H1 (cell line): ENCODE measurements around the gene ITIH4. TPM values are rescaled to one million over a fixed set of nuclear protein-coding genes. Genes with fewer than 3 reads are reported as not detected.

Experiments
- CTCF ChIA-PET: fragments of 300-600 bp; sonication (Branson Sonifier 250); formaldehyde crosslinking; loops from one replicate; lab custom pipeline; 2021; ENCODE audit not compliant: partially characterized antibody; lab: Charles Lee
- POLR2A ChIA-PET: fragments of 300-600 bp; sonication (Branson Sonifier 250); formaldehyde crosslinking; loops from one replicate; lab custom pipeline; 2021; ENCODE audit warnings: inconsistent platforms; ENCODE audit not compliant: partially characterized antibody; lab: Charles Lee
- DNase-seq, 2 experiments: peaks; one replicate each; pipeline versions ENCODE4 v3.0.0 to v3.0.0-alpha.2; 2010 to 2022; ENCODE audit warnings: low spot score in 2 of 2, low read depth in 1 of 2, mixed read lengths in 1 of 2
- FAIRE-seq: peaks from 2 replicates; lab custom pipeline; 2011; peaks lifted over from hg19 to GRCh38; lab: Jason Lieb, UNC
- H2AFZ ChIP-seq: 2 replicates; pipeline ENCODE4 v1.8.1; 2012; ENCODE audit warnings: low read length, inconsistent platforms
- H2AK5ac ChIP-seq: 2 replicates; pipeline ENCODE4 v1.6.1; 2013; ENCODE audit warnings: low read depth, low read length
- H2BK120ac ChIP-seq: replicated peaks from 2 replicates; pipeline ENCODE3; 2013; ENCODE audit warnings: low read depth, low read length, inconsistent platforms
- H2BK12ac ChIP-seq: 2 replicates; pipeline ENCODE4 v1.6.1; 2013; ENCODE audit warnings: low read depth, low read length
- H2BK15ac ChIP-seq: 2 replicates; pipeline ENCODE4 v1.6.1; 2013; ENCODE audit warnings: low read length
- H2BK20ac ChIP-seq: 2 replicates; pipeline ENCODE4 v1.6.1; 2013; ENCODE audit warnings: low read length
- H2BK5ac ChIP-seq: 2 replicates; pipeline ENCODE4 v1.6.1; 2013; ENCODE audit warnings: low read depth, low read length
- H3K14ac ChIP-seq: 2 replicates; pipeline ENCODE4 v1.6.1; 2013; ENCODE audit warnings: inconsistent platforms; ENCODE audit not compliant: insufficient read length
- H3K18ac ChIP-seq: 2 replicates; pipeline ENCODE4 v1.6.1; 2013; ENCODE audit warnings: low read length; ENCODE audit errors: extremely low read depth
- H3K23ac ChIP-seq: 2 replicates; pipeline ENCODE4 v1.6.1; 2013; ENCODE audit warnings: inconsistent platforms; ENCODE audit not compliant: insufficient read length
- H3K23me2 ChIP-seq: 2 replicates; pipeline ENCODE4 v1.6.1; 2013; ENCODE audit warnings: low read depth, low read length
- H3K27ac ChIP-seq: 2 replicates; pipeline ENCODE4 v1.6.1; 2011; ENCODE audit warnings: low read depth, low read length, inconsistent platforms
- H3K27me3 ChIP-seq, 4 experiments: replicated peaks in 1 of 4; 1 replicate in 1 of 4; 2 replicates in 3 of 4; pipeline versions ENCODE4 v1.6.1 to v1.8.1; 2011 to 2013; ENCODE audit warnings: low read length in 3 of 4, mild to moderate bottlenecking in 3 of 4, inconsistent platforms in 2 of 4, mixed read lengths in 2 of 4, moderate library complexity in 1 of 4; ENCODE audit not compliant: control insufficient read depth in 3 of 4, insufficient read depth in 3 of 4; ENCODE audit errors: extremely low read depth in 1 of 4
- H3K36me3 ChIP-seq, 4 experiments: 2 replicates each; pipeline versions ENCODE4 v1.6.1 to v1.8.1; 2011 to 2013; ENCODE audit warnings: mild to moderate bottlenecking in 4 of 4, low read length in 3 of 4, moderate library complexity in 2 of 4, control low read depth in 1 of 4, inconsistent platforms in 1 of 4; ENCODE audit not compliant: insufficient read depth in 4 of 4, control insufficient read depth in 2 of 4
- H3K4ac ChIP-seq: replicated peaks from 2 replicates; pipeline ENCODE3; 2013; ENCODE audit warnings: low read length, low read depth, mixed read lengths, inconsistent platforms; ENCODE audit not compliant: insufficient read length
- H3K4me1 ChIP-seq, 4 experiments: replicated peaks in 1 of 4; 1 replicate in 1 of 4; 2 replicates in 3 of 4; pipeline versions ENCODE4 v1.6.1 to v1.8.1; 2011 to 2013; ENCODE audit warnings: low read length in 3 of 4, inconsistent platforms in 2 of 4, mixed read lengths in 1 of 4; ENCODE audit not compliant: insufficient read depth in 4 of 4, control insufficient read depth in 3 of 4
- H3K4me2 ChIP-seq, 2 experiments: 2 replicates each; pipeline versions ENCODE4 v1.6.1 to v1.8.1; 2011 to 2013; ENCODE audit warnings: low read depth in 2 of 2, low read length in 2 of 2, control low read depth in 1 of 2, inconsistent platforms in 1 of 2, mild to moderate bottlenecking in 1 of 2; ENCODE audit not compliant: insufficient read depth in 1 of 2
- H3K4me3 ChIP-seq, 4 experiments: fragments of 200-600, 300-600 bp in 1 of 4; sonication (generic), shearing (Covaris generic), sonication (Bioruptor Twin) in 1 of 4; 2 replicates each; pipeline versions ENCODE4 v1.5.1 to v1.8.1; 2011 to 2016; ENCODE audit warnings: low read length in 4 of 4, low read depth in 3 of 4, control low read depth in 2 of 4, inconsistent platforms in 2 of 4, mild to moderate bottlenecking in 2 of 4, mixed read lengths in 1 of 4, moderate library complexity in 1 of 4; ENCODE audit not compliant: insufficient read depth in 2 of 4; ENCODE audit errors: extremely low read depth in 1 of 4
- H3K56ac ChIP-seq: replicated peaks from 2 replicates; pipeline ENCODE3; 2013; ENCODE audit warnings: low read depth, mild to moderate bottlenecking, mixed read lengths, low read length, inconsistent platforms; ENCODE audit not compliant: insufficient read length
- H3K79me1 ChIP-seq: 2 replicates; pipeline ENCODE4 v1.6.1; 2013; ENCODE audit warnings: low read depth, low read length, control low read depth
- H3K79me2 ChIP-seq, 2 experiments: 2 replicates each; pipeline versions ENCODE4 v1.6.1 to v1.8.1; 2012 to 2013; ENCODE audit warnings: low read length in 2 of 2, mild to moderate bottlenecking in 2 of 2, inconsistent platforms in 1 of 2; ENCODE audit not compliant: insufficient read depth in 2 of 2, control insufficient read depth in 1 of 2
- H3K9ac ChIP-seq, 4 experiments: replicated peaks in 1 of 4; 1 replicate in 1 of 4; 2 replicates in 3 of 4; pipeline versions ENCODE4 v1.6.1 to v1.8.1; 2011 to 2013; ENCODE audit warnings: low read depth in 3 of 4, low read length in 3 of 4, control low read depth in 2 of 4, mild to moderate bottlenecking in 2 of 4, moderate library complexity in 2 of 4, inconsistent platforms in 1 of 4; ENCODE audit errors: extremely low read depth in 1 of 4
- H3K9me3 ChIP-seq, 2 experiments: 2 replicates each; pipeline versions ENCODE4 v1.6.1 to v1.8.1; 2012 to 2013; ENCODE audit warnings: mild to moderate bottlenecking in 2 of 2, moderate library complexity in 2 of 2, control low read depth in 1 of 2, inconsistent platforms in 1 of 2, low read depth in 1 of 2, low read length in 1 of 2, mixed read lengths in 1 of 2; ENCODE audit not compliant: insufficient read depth in 2 of 2
- H4K20me1 ChIP-seq, 2 experiments: replicated peaks in 1 of 2; 2 replicates each; pipeline versions ENCODE3 to v1.8.1; 2011 to 2013; ENCODE audit warnings: inconsistent platforms in 2 of 2, low read length in 2 of 2, mild to moderate bottlenecking in 1 of 2; ENCODE audit not compliant: insufficient read depth in 2 of 2, control insufficient read depth in 1 of 2
- H4K5ac ChIP-seq: 2 replicates; pipeline ENCODE4 v1.6.1; 2013; ENCODE audit warnings: low read length, low read depth, mixed read lengths, inconsistent platforms; ENCODE audit not compliant: insufficient read length
- H4K8ac ChIP-seq: 2 replicates; pipeline ENCODE4 v1.8.0; 2013; ENCODE audit warnings: mild to moderate bottlenecking, moderate library complexity, low read length, inconsistent platforms; ENCODE audit not compliant: insufficient read depth; ENCODE audit errors: extremely low read depth
- H4K91ac ChIP-seq: replicated peaks from 2 replicates; pipeline ENCODE3; 2013; ENCODE audit warnings: low read length, mixed read lengths, inconsistent platforms; ENCODE audit not compliant: insufficient read length
- HDAC6 ChIP-seq: IDR thresholded peaks from one replicate; pipeline ENCODE4 v1.7.1; 2012; ENCODE audit warnings: low read depth, mild to moderate bottlenecking, inconsistent platforms, low read length, moderate library complexity
- RAD21 ChIP-seq, 2 experiments: IDR thresholded peaks in 1 of 2; conservative IDR thresholded peaks in 1 of 2; 2 replicates each; pipeline ENCODE4 v1.6.1; 2011; ENCODE audit warnings: low read depth in 2 of 2, low read length in 2 of 2, improper control_type of control experiment in 1 of 2, inconsistent platforms in 1 of 2, mild to moderate bottlenecking in 1 of 2, moderate library complexity in 1 of 2
- WGBS, 2 experiments: shearing (Covaris generic) in 1 of 2; methylation state at CpG; one replicate each; pipeline versions ENCODE4 v1.1.6 to v1.1.7; 2013 to 2015; ENCODE audit warnings: low lambda C conversion rate in 2 of 2, mixed read lengths in 2 of 2, inconsistent platforms in 1 of 2, low coverage in 1 of 2, missing lambda C conversion rate in 1 of 2; ENCODE audit not compliant: insufficient replicate concordance in 2 of 2, insufficient coverage in 1 of 2, insufficient read length in 1 of 2; ENCODE audit errors: extremely low coverage in 1 of 2, missing lambda C conversion rate in 1 of 2; 5-methylcytosine and 5-hydroxymethylcytosine counted together
- polyA plus RNA-seq, 7 experiments: library from polyadenylated mRNA; depleted of rRNA in 3 of 7; stranded (reverse) in 5 of 7; unstranded in 2 of 7; fragments of >200 nt in 5 of 7; fragments of 200-250 nt in 2 of 7; gene quantifications; 1 replicate in 5 of 7; 2 replicates in 1 of 7; 4 replicates in 1 of 7; pipeline versions ENCODE4 v1.2.1 to v1.2.3, GENCODE V29; 2011 to 2013; ENCODE audit warnings: missing spikeins in 2 of 7, mixed read lengths in 2 of 7
- total RNA-seq: library from RNA; stranded (reverse); fragmentation: NEBNext Ultra II Directional; extraction: Animal tissue kit (Norgen Biotek cat#: 25700); gene quantifications from 2 replicates; pipeline ENCODE4 v1.2.1, GENCODE V29; 2021
- TF ChIP-seq, protein P1 (sequence below), 3 experiments: IDR thresholded peaks; 1 replicate in 2 of 3; 2 replicates in 1 of 3; pipeline versions ENCODE4 v1.5.1 to v1.6.1; 2011; ENCODE audit warnings: low read length in 3 of 3, mild to moderate bottlenecking in 3 of 3, inconsistent platforms in 2 of 3, low read depth in 1 of 3, moderate library complexity in 1 of 3; ENCODE audit not compliant: insufficient read depth in 1 of 3; ENCODE audit errors: control extremely low read depth in 1 of 3

Gene ITIH4
- total and polyA plus RNA-seq, 2 of the 8 experiments (the other 6 are each of a cell fraction or from before 2014, with no cell fraction given): 3.4 to 3.7 TPM

DNA sequence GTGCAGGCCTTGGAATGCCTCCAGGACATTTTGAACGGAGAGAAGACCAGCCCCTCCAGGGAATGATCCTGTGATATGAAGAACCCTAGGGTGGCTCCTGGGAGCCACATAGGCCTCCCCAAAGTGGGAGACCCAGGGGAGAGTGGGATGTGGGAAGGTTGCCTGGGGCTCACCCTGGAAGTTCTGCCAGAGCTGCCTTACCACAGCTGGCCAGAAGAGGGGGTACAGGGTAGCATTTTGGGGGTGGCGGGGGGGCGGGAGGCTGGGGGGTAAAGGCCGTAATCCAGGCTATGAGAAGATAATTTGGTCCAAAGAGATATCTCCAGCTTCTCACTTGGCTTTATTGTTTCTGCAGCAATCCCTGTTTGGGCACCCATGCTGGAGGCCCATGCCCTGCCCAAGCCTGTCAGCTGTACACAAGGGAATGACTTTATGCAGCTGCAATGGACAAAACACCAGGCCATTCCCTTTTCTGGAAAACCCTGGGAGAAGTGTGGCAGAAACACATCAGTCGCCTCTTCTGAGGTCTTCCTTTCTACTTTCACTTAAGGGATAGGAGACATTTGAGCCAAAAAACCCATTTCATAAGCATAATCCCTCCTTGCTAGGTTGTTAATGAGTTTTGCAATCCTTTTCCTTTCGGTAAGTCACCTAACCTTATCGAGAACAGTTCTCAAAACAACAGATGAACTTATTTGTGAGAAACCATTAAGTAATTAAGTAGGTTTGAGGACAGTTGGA lies 15.4 kb upstream of the ITIH4 start:
- Histone ChIP-seq H3K79me2 (no peaks in the 10 kb centered on the region), H3K36me3 (peaks cover 3 to 12% (median 10%) of the 10 kb centered on the region in 4 experiments; a peak in 7 of 8 replicates), H2BK12ac (no peak overlapping the region), H2BK120ac (no peak overlapping the region), H3K23me2 (no peaks in the 10 kb centered on the region), H3K4me3 (no peak overlapping the region), H4K91ac (no peak overlapping the region), H4K20me1 (peaks cover 2 to 3% of the 10 kb centered on the region in 2 experiments), H2BK5ac (no peak overlapping the region), H3K4ac (no peak overlapping the region), H3K56ac (no peak overlapping the region), H2BK20ac (no peak overlapping the region), H3K4me1 (no peaks in the 10 kb centered on the region), H4K8ac (no peak overlapping the region; the same call in 1 of the 2 replicates), H2AFZ (no peak overlapping the region), H3K4me2 (no peak overlapping the region), H3K9ac (no peak overlapping the region), H3K27me3 (no peaks in the 10 kb centered on the region), H4K5ac (no peak overlapping the region), H2AK5ac (no peak overlapping the region), H3K9me3 (no peaks in the 10 kb centered on the region)
- ChIA-PET CTCF (interaction anchor here (0.6 to 4.2 kb wide), 22 partner anchors 10 to 277 kb away, joined by 3 to 46 read pairs (median 4); partner anchors contain the start of gene MUSTN1), POLR2A (interaction anchor here (1.1 kb wide), 1 partner anchor 350 kb away, joined by 3 read pairs; no protein-coding TSS in a partner anchor)
- peak in 1 of 2 experiments; percentile 79 for DNase-seq
- TF ChIP-seq, protein P1, sequence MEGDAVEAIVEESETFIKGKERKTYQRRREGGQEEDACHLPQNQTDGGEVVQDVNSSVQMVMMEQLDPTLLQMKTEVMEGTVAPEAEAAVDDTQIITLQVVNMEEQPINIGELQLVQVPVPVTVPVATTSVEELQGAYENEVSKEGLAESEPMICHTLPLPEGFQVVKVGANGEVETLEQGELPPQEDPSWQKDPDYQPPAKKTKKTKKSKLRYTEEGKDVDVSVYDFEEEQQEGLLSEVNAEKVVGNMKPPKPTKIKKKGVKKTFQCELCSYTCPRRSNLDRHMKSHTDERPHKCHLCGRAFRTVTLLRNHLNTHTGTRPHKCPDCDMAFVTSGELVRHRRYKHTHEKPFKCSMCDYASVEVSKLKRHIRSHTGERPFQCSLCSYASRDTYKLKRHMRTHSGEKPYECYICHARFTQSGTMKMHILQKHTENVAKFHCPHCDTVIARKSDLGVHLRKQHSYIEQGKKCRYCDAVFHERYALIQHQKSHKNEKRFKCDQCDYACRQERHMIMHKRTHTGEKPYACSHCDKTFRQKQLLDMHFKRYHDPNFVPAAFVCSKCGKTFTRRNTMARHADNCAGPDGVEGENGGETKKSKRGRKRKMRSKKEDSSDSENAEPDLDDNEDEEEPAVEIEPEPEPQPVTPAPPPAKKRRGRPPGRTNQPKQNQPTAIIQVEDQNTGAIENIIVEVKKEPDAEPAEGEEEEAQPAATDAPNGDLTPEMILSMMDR (IDR thresholded peaks at IDR 0.05; ENCODE audit: control extremely low read depth in 1 of 3, insufficient read depth in 1 of 3, low read depth in 1 of 3, low read length in 3 of 3): peak; percentile 20 to 61 (median 40); a peak in 3 of 4 replicates
- peak; percentile 15 to 30; a peak in 2 of 4 replicates for TF ChIP-seq RAD21 (IDR thresholded peaks at IDR 0.05 in 1 of 2, conservative IDR thresholded peaks at IDR 0.05 in 1 of 2; ENCODE audit: low read depth in 2 of 2, low read length in 2 of 2)
- TF ChIP-seq HDAC6: no peak
- TF ChIP-seq, all 59 proteins: peak for 2
- Histone ChIP-seq H3K27ac (no peak overlapping the region), H3K18ac (no peak overlapping the region), H2BK15ac (no peak overlapping the region), H3K23ac (no peak overlapping the region), H3K79me1 (no peaks in the 10 kb centered on the region; the same call in 1 of the 2 replicates), H3K14ac (no peak overlapping the region)
- WGBS, 2 experiments: 81% methylated on average over 6 of the region's 7 CpGs; no CpG with 5 or more reads in 1 of the 2 experiments
- no peak for FAIRE-seq
